ACC112 (cell line): Measurements from ENCODE around the gene PARP9.
A peak's percentile ranks its signal among the peaks of the same experiment; 100 is the strongest.
"Not testable (repeated sequence)": the region's sequence is repeated elsewhere in the genome, so short reads cannot be mapped to it uniquely, and the experiment has no call there.

ENCODE experiments used
- H2AFZ ChIP-seq: fragments of 200-600 bp; sonication (generic); one replicate; pipeline ENCODE4 v1.6.0; 2017; ENCODE audit warnings: antibody characterized with exemption, low read length; ENCODE audit not compliant: unreplicated experiment
- H3K27ac ChIP-seq: fragments of 200-600 bp; sonication (generic); 2 replicates; pipeline ENCODE4 v1.5.1; 2014; ENCODE audit warnings: low read depth, mild to moderate bottlenecking, antibody characterized with exemption, low read length, moderate library complexity
- H3K27me3 ChIP-seq: fragments of 200-600 bp; sonication (generic); 2 replicates; pipeline ENCODE4 v1.6.1; 2014; ENCODE audit warnings: mild to moderate bottlenecking, antibody characterized with exemption, low read length, moderate library complexity, mixed read lengths; ENCODE audit not compliant: insufficient read depth
- H3K36me3 ChIP-seq: fragments of 200-600 bp; sonication (generic); 2 replicates; pipeline ENCODE4 v1.6.1; 2016; ENCODE audit warnings: mild to moderate bottlenecking, antibody characterized with exemption, low read length, moderate library complexity, mixed read lengths; ENCODE audit not compliant: insufficient read depth
- H3K4me1 ChIP-seq: fragments of 200-600 bp; sonication (generic); one replicate; pipeline ENCODE4 v1.6.1; 2016; ENCODE audit warnings: low read length, mixed read lengths; ENCODE audit not compliant: insufficient read depth, unreplicated experiment, control insufficient read depth
- H3K4me3 ChIP-seq: fragments of 200-600 bp; sonication (generic); 2 replicates; pipeline ENCODE4 v1.5.1; 2014; ENCODE audit warnings: mild to moderate bottlenecking, low read depth, low read length
- H3K79me2 ChIP-seq: fragments of 200-600 bp; sonication (generic); one replicate; pipeline ENCODE4 v1.6.0; 2016; ENCODE audit warnings: low read length; ENCODE audit not compliant: control insufficient read depth, unreplicated experiment, insufficient read depth

The PARP9 gene

DNA sequence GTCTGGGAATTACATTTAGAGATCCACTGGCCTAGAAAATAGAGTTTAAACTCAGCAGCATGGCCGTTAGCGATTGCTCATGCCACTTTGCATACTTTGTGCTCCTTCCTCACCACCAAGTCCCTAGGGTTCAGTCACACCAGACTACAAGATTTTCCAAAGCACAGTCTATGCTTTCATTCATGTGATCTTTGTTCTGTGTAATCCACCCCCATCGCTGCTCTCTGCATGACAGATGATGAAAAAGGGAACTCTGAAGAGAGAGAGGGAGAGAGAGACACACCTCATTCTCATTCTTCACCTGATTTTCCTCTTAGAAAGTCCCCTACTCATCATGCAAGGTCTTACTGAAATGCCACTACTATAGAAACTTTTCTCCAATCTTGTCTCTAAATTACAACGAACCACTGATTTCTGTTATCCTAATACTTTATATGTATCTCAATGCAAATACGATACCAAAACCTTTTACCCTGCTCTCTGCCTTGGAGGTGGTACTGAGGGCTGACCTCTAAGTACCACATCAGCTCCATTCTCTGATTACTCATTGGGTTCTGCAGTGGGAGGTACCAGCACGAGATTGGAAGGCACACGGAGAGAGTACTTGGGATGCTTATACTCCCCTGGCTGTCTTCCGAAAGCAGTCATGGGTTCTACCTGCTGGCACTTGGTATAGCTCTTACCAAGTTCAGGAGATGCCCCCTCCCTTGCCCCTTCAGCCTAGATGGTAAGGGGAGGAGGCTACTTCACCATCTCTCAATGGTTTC, 12.3 kb upstream of the PARP9 start:
- Histone ChIP-seq H3K36me3 (peaks cover 10% of the 10 kb centered on the region), H3K27me3 (no peaks in the 10 kb centered on the region), H3K4me1 (peaks cover 26% of the 10 kb centered on the region), H2AFZ (no peak overlapping the region), H3K4me3 (no peak overlapping the region), H3K27ac (no peak overlapping the region), H3K79me2 (no peaks in the 10 kb centered on the region)

DNA sequence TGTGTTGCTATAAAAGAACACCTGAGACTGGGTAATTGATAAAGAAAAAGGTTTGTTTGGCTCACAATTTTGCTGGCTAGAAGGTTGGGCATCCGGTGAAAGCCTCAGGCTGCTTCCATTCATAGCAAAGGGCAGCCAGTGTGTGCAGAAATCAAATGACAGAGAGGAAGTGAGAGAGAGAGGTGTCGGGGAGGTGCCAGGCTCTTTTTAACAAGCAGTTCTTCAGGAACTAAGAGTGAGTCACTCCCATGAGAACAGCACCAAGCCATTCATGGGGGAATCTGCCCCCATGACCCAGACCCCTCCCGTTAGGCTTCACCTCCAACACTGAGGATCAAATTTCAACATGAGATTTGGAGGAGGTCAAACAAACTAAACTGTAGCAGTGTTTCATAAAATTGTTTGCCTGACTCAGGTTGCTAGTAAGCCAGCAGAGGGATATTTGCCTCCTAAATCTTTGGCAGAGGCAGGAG, 8.9 kb upstream of the PARP9 start:
- Histone ChIP-seq H3K79me2 (peaks cover 27% of the 10 kb centered on the region), H3K36me3 (peaks cover 42% of the 10 kb centered on the region), H3K27me3 (no peaks in the 10 kb centered on the region), H3K4me3 (no peak overlapping the region), H3K4me1 (peaks cover 45% of the 10 kb centered on the region), H3K27ac (peak overlapping the region; percentile 40), H2AFZ (no peak overlapping the region)

DNA sequence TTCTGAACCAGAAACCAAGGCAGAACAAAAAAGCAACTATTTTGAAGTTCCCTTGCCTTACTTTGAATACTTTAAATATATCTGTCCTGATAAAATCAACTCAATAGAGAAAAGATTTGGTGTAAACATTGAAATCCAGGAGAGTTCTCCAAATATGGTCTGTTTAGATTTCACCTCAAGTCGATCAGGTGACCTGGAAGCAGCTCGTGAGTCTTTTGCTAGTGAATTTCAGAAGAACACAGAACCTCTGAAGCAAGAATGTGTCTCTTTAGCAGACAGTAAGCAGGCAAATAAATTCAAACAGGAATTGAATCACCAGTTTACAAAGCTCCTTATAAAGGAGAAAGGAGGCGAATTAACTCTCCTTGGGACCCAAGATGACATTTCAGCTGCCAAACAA, 4.7 kb upstream of the PARP9 start:
- Histone ChIP-seq H3K4me1 (peaks cover 56% of the 10 kb centered on the region), H3K27me3 (no peaks in the 10 kb centered on the region), H3K27ac (no peak overlapping the region), H3K36me3 (peaks cover 62% of the 10 kb centered on the region), H3K79me2 (peaks cover 67% of the 10 kb centered on the region), H3K4me3 (no peak overlapping the region), H2AFZ (no peak overlapping the region)

DNA sequence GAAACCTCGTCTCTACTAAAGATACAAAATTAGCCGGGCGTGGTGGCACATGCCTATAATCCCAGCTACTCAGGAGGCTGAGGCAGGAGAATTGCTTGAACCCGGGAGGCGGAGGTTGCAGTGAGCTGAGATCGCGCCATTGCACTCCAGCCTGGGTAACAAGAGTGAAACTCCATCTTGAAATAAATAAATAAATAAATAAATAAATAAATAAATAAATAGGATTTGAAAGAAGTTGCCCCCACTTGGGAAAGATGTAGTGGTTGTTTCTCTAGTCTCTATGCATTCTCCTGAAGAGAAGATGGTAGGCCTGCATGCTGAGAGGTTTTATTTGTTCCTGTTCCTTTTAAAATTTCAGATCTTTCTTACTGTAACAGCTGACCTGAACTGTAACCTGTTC, 4.0 kb upstream of the PARP9 start:
- H3K79me2 ChIP-seq: peaks cover 73% of the 10 kb centered on the region
- not testable (repeated sequence) for H3K27me3 ChIP-seq, H3K4me3 ChIP-seq, H3K27ac ChIP-seq, H2AFZ ChIP-seq
- peaks cover 50% of the 10 kb centered on the region for H3K4me1 ChIP-seq
- peaks cover 62% of the 10 kb centered on the region for H3K36me3 ChIP-seq

DNA sequence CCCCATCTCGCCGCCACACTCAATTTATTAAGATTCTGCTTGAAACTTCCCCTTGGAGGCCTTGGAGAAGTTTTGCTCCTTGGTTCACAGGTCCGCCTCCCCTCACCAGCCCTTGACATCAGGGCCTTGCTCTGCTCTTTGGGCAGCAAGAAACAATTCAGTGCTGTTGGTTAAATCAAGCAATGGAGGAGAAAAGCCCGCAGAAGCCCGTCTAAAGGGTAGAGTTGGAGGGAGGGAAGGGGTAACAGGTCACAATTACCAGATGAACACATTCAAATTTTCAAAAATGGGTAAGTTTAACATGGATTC, 429 bp downstream of the PARP9 start:
- Histone ChIP-seq H2AFZ (peak overlapping the region; percentile 24), H3K79me2 (peaks cover 85% of the 10 kb centered on the region), H3K27me3 (no peaks in the 10 kb centered on the region), H3K27ac (peak overlapping the region; percentile 82), H3K4me1 (peaks cover 43% of the 10 kb centered on the region), H3K36me3 (peaks cover 43% of the 10 kb centered on the region), H3K4me3 (peak overlapping the region; percentile 83)

DNA sequence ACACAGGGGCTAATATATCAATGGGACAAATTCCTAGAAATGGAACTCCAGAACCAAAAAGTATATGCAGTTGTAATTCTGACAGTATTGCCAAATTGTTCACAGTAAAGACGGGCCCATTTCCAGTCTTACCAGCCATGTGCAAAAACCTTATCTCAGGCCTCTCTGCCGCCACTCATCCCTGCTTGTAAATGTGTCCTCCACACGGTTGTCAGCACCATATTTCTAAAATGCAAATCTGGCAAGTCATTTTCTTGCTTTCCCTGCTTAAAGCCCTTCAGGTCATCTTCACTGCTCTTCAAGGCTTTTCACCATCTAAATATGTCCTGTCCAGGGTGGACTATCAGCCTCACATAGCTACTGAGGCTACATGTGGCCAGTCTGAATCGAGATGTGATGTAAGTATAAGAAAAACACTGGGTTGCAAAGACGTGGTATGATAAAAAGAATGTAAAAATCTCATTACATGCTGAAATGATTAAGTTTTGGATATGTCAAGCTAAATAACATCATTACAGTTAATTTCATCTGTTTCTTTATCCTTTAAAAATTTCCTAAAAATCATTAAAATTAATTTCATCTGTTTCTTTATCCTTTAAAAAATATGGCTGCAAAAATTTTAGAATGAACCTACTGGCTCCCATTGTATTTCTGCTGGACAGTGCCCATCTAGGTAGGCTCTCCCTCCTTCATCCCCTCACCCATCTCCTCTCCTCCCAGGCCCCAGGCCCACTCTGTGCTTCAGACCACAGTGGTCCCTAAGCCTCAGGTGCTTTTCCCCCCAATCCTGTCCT, 980 bp downstream of the PARP9 start:
- peak overlapping the region; percentile 24 for H2AFZ ChIP-seq
- peak overlapping the region; percentile 83 for H3K4me3 ChIP-seq
- peak overlapping the region; percentile 82 for H3K27ac ChIP-seq
- peaks cover 83% of the 10 kb centered on the region for H3K79me2 ChIP-seq
- no peaks in the 10 kb centered on the region for H3K27me3 ChIP-seq
- H3K4me1 ChIP-seq: peaks cover 39% of the 10 kb centered on the region
- H3K36me3 ChIP-seq: peaks cover 41% of the 10 kb centered on the region

DNA sequence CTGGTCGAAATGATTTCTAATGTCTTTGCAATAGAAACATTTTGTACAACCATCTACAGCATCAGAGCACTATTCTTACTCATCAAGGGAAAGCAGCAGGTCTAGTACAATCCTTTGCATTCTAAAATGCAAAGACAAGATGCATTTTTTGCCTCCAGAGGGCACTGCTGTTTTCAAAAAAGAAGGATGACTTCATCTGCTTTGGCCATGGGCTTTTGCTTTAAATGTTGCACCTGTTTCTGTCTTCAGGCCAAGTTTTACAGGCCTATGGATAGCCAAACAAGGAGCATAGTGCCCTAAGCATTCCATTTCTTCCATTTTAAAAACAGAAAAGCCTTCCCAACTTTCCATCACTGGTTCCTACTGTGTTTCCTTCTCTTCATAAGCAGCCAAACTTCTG, 3.4 kb downstream of the PARP9 start:
- Histone ChIP-seq H2AFZ (no peak overlapping the region), H3K4me1 (peaks cover 28% of the 10 kb centered on the region), H3K27me3 (no peaks in the 10 kb centered on the region), H3K27ac (no peak overlapping the region), H3K79me2 (peaks cover 64% of the 10 kb centered on the region), H3K36me3 (peaks cover 39% of the 10 kb centered on the region), H3K4me3 (no peak overlapping the region)

DNA sequence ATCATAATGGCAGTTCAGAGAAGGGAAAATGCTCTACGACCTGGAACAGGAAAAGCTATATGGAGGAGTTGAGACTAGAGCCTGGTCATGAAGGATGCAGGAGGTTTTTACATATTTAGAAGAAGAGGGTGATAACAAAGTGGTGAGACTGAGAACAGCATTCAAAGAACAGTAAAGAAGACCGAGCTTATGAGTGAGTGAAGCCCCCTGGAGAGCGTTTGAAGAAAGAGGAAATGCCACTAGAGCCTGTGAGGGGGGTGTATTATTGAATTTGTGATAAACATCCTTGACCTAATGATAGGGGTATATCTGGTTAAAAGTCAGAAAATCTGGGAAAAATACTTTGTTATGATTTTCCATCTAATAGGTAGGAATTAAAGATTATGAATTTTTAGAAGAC, 4.2 kb downstream of the PARP9 start:
- Histone ChIP-seq H3K36me3 (peaks cover 44% of the 10 kb centered on the region), H3K79me2 (peaks cover 64% of the 10 kb centered on the region), H3K4me3 (no peak overlapping the region), H3K27me3 (no peaks in the 10 kb centered on the region), H3K27ac (no peak overlapping the region), H3K4me1 (peaks cover 30% of the 10 kb centered on the region), H2AFZ (no peak overlapping the region)

DNA sequence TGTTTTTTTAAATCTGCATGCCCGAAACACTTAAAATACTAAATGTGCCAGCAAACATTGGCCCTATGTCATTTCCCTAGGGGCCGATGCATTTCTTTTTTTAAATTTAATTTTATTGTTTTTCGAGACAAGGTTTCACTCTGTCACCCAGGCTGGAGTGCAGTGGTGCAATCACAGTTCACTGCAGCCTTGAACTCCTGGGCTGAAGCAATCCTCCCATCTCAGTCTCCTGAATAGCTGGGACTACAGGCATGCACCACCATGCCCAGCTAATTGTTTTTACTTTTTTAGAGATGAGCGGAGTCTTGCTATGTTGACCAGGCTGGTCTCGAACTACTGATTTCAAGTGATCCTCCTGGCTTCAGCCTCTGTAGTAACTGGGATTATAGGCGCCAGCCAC, 5.5 kb downstream of the PARP9 start:
- H2AFZ ChIP-seq: no peak overlapping the region
- no peaks in the 10 kb centered on the region for H3K27me3 ChIP-seq
- H3K27ac ChIP-seq: no peak overlapping the region
- H3K4me3 ChIP-seq: no peak overlapping the region
- H3K79me2 ChIP-seq: peaks cover 52% of the 10 kb centered on the region
- peaks cover 50% of the 10 kb centered on the region for H3K36me3 ChIP-seq
- peaks cover 30% of the 10 kb centered on the region for H3K4me1 ChIP-seq

DNA sequence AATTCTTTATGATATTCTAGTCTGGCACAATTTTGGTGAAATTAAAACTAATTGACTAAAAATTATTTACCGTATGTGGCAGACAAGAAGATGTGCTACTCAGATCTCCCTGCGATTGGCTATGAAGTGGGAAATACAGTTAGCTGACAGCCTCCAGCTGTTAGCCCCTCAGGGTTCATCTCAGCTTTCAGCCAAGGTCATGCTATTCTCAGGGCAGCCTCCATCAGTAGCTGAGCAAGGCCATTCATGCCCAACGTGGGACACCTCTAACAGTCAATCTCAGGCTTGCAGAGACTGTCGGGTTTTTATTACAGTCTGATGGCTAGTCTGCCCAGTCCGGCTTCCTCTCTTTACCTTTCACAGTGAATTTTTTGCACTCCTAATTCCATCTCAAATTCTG, 6.7 kb downstream of the PARP9 start:
- Histone ChIP-seq H3K27me3 (no peaks in the 10 kb centered on the region), H3K4me3 (no peak overlapping the region), H3K36me3 (peaks cover 61% of the 10 kb centered on the region), H3K4me1 (peaks cover 23% of the 10 kb centered on the region), H3K27ac (no peak overlapping the region), H3K79me2 (peaks cover 39% of the 10 kb centered on the region), H2AFZ (no peak overlapping the region)
